Fibroblast of lung (primary cell): ENCODE data around the gene GAB2. TPM values are rescaled to one million over a fixed set of nuclear protein-coding genes. Genes with fewer than 3 reads are reported as not detected.

Experiments
- DNase-seq, 2 donors: peaks; one replicate each; pipeline versions ENCODE4 v3.0.0 to v3.0.0-alpha.2; 2010; ENCODE audit warnings: low read depth in 2 of 2
- H2AFZ ChIP-seq: 2 replicates; pipeline ENCODE4 v1.5.1; 2012; ENCODE audit warnings: low read length, control low read depth, inconsistent platforms
- H3K27ac ChIP-seq: 2 replicates; pipeline ENCODE4 v1.5.1; 2011; ENCODE audit warnings: low read length, control low read depth; ENCODE audit not compliant: insufficient read depth
- H3K27me3 ChIP-seq: 2 replicates; pipeline ENCODE4 v1.5.1; 2011; ENCODE audit warnings: mild to moderate bottlenecking, low read length; ENCODE audit not compliant: control insufficient read depth, insufficient read depth
- H3K36me3 ChIP-seq: 2 replicates; pipeline ENCODE4 v1.5.1; 2011; ENCODE audit warnings: low read length; ENCODE audit not compliant: control insufficient read depth, insufficient read depth
- H3K4me1 ChIP-seq: 2 replicates; pipeline ENCODE4 v1.5.1; 2011; ENCODE audit warnings: low read length; ENCODE audit not compliant: control insufficient read depth, insufficient read depth; ENCODE audit errors: extremely low read depth
- H3K4me2 ChIP-seq: 2 replicates; pipeline ENCODE4 v1.5.1; 2011; ENCODE audit warnings: low read length, control low read depth; ENCODE audit not compliant: insufficient read depth; ENCODE audit errors: extremely low read depth
- H3K4me3 ChIP-seq, 4 experiments: fragments of 200-600 bp in 1 of 4; sonication (generic) in 1 of 4; replicated peaks in 1 of 4; 2 replicates each; pipeline ENCODE4 v1.5.1; 2011 to 2016; ENCODE audit warnings: low read length in 4 of 4, low read depth in 3 of 4, mild to moderate bottlenecking in 3 of 4, control low read depth in 2 of 4, inconsistent platforms in 1 of 4, mixed read lengths in 1 of 4; ENCODE audit not compliant: insufficient read depth in 1 of 4; ENCODE audit errors: control extremely low read depth in 1 of 4
- H3K79me2 ChIP-seq: 2 replicates; pipeline ENCODE4 v1.5.1; 2012; ENCODE audit warnings: mild to moderate bottlenecking, low read length, inconsistent platforms; ENCODE audit not compliant: control insufficient read depth, insufficient read depth
- H3K9ac ChIP-seq: 2 replicates; pipeline ENCODE4 v1.5.1; 2011; ENCODE audit warnings: mild to moderate bottlenecking, low read length, control low read depth; ENCODE audit not compliant: insufficient read depth
- H3K9me3 ChIP-seq: 2 replicates; pipeline ENCODE4 v1.5.1; 2012; ENCODE audit warnings: low read depth, low read length; ENCODE audit not compliant: control insufficient read depth, insufficient read depth
- H4K20me1 ChIP-seq: 2 replicates; pipeline ENCODE4 v1.5.1; 2011; ENCODE audit warnings: low read length; ENCODE audit not compliant: control insufficient read depth, insufficient read depth; ENCODE audit errors: extremely low read depth
- CTCF ChIP-seq, 2 donors: IDR thresholded peaks in 1 of 2; conservative IDR thresholded peaks in 1 of 2; 1 replicate in 1 of 2; 2 replicates in 1 of 2; pipeline ENCODE4 v1.5.1; 2011 to 2012; ENCODE audit warnings: low read length in 2 of 2, control low read depth in 1 of 2, inconsistent platforms in 1 of 2, low read depth in 1 of 2, mild to moderate bottlenecking in 1 of 2
- EZH2 ChIP-seq: IDR thresholded peaks from 2 replicates; pipeline ENCODE4 v1.5.1; 2012; ENCODE audit warnings: low read length, control low read depth, mild to moderate bottlenecking; ENCODE audit errors: missing control alignments
- polyA plus RNA-seq, 2 donors: library from polyadenylated mRNA; depleted of rRNA in 1 of 2; stranded (reverse) in 1 of 2; unstranded in 1 of 2; fragments of >200 nt; gene quantifications; 2 replicates each; pipeline ENCODE4 v1.2.1, GENCODE V29; 2011 to 2012; ENCODE audit warnings: missing spikeins in 1 of 2
- total RNA-seq: library from RNA; depleted of rRNA; stranded (reverse); fragments of >200 nt; gene quantifications from 2 replicates; pipeline ENCODE4 v1.2.1, GENCODE V29; 2014

The GAB2 gene
- total and polyA plus RNA-seq, 2 donors (not counting 1 experiment from before 2014, with no cell fraction given) = 7.1 to 14.0 TPM

DNA sequence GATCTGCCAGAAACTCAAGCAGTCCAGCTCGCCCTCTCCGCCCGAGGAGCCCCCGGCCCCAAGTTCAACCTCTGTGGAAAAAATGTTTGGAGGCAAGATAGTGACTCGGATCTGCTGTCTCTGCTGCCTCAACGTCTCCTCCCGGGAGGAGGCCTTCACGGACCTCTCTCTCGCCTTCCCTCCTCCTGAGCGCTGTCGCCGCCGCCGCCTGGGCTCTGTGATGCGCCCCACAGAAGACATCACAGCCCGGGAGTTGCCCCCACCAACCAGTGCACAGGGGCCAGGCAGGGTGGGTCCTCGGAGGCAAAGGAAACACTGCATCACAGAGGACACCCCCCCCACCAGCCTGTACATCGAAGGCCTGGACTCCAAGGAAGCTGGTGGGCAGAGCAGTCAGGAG lies 208.1 kb downstream of the GAB2 start:
- Histone ChIP-seq H2AFZ (no peak overlapping the region), H3K27me3 (no peaks in the 10 kb centered on the region), H4K20me1 (no peaks in the 10 kb centered on the region), H3K9me3 (no peaks in the 10 kb centered on the region), H3K4me1 (no peaks in the 10 kb centered on the region), H3K4me3 (no peak overlapping the region), H3K79me2 (no peaks in the 10 kb centered on the region), H3K27ac (no peak overlapping the region), H3K36me3 (peaks cover 14% of the 10 kb centered on the region), H3K9ac (no peak overlapping the region), H3K4me2 (no peak overlapping the region)
- no peak for TF ChIP-seq CTCF (conservative IDR thresholded peaks at IDR 0.05 in 1 of 2, IDR thresholded peaks at IDR 0.05 in 1 of 2; ENCODE audit: low read depth in 1 of 2, low read length in 2 of 2)
- TF ChIP-seq EZH2 = no peak
- DNase-seq = no peak

DNA sequence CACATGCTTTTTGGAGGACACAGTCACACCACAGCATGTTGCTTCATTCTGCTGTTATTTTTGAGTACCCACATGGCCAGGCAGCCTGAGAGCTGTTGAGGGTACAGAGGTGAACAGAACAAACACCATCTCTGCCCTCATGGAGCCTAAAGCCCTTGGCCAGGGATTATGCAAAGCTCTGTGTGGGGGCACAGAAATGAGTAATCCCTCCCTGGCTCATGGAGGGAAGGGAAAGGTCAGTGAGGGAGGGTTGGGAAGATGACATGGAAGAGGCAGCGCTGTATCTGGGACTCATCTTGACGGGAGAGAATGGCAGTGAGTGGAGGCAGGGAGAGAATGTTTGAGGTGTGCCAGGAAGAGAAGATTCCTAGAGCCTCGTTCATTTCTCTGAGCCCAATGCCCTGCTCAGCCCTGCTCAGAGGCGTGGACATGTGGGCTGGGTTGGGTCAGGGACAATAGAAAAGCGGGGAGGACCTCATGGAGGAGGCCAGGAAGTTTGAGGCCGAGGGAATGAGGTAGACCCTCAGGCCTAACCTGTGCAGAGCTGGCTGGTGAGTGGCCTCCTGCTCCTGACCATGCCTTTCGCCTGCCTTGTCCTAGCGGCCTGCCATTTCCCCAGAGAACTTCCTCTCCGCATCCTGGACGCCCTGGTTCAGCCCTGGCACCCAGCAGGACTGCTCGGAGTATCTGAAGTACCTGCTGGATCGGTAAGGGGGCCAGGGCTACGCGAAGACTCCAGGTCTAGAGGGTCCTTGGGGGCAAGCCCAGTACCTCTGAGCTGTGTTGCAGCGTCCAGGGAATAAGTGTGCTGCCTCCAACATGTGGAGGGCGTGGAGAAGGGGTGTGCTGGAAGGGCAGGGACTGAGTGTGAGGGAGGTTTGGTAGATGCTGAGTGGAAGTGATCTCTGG lies 209.1 kb downstream of the GAB2 start:
- Histone ChIP-seq H3K9me3 (no peaks in the 10 kb centered on the region), H3K36me3 (peaks cover 14% of the 10 kb centered on the region), H3K27ac (no peak overlapping the region), H3K9ac (no peak overlapping the region), H3K4me1 (no peaks in the 10 kb centered on the region), H3K4me3 (no peak overlapping the region), H2AFZ (no peak overlapping the region), H3K79me2 (no peaks in the 10 kb centered on the region), H4K20me1 (no peaks in the 10 kb centered on the region), H3K4me2 (no peak overlapping the region), H3K27me3 (no peaks in the 10 kb centered on the region)
- no peak for DNase-seq
- no peak for TF ChIP-seq CTCF (conservative IDR thresholded peaks at IDR 0.05 in 1 of 2, IDR thresholded peaks at IDR 0.05 in 1 of 2; ENCODE audit: low read depth in 1 of 2, low read length in 2 of 2)
- no peak for TF ChIP-seq EZH2

DNA sequence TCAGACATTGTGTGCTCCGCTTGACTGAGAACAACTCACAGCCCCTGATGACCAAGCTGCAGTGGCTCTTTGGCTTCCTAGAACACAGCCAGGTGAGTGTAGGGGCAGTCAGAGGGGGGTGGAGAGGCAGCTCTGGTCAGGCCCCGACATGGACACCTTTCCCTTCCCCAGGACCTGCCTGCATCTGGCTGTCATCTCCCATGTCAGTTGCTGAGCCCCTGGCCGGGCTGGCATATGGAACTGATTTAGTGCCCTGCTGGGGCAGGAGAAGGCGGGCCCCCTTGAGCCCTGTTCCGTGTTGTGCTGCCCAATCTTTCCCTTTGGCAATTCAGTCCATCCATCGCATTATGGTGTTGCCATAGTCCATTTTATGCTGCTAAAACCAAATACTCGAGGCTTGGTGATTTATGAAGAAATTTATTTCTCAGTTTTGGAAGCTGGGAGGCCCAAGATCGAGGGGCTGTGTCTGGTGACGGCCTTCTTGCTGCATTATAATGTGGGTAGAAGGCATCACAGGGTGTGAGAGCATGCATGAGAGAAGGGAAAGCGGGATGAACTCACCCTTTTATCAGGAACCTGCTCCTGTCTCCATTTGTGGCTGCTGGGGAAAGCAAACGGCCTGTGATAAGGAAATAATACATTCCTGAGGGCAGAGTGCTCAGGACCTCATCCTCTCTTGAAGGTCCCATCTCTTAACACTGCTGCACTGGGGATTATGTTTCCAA lies 209.9 kb downstream of the GAB2 start:
- Histone ChIP-seq H3K9ac (no peak overlapping the region), H3K36me3 (peaks cover 15% of the 10 kb centered on the region), H3K4me2 (no peak overlapping the region), H2AFZ (no peak overlapping the region), H3K79me2 (no peaks in the 10 kb centered on the region), H3K4me1 (no peaks in the 10 kb centered on the region), H3K4me3 (no peak overlapping the region), H3K27ac (no peak overlapping the region), H4K20me1 (no peaks in the 10 kb centered on the region), H3K9me3 (no peaks in the 10 kb centered on the region), H3K27me3 (no peaks in the 10 kb centered on the region)
- no peak for DNase-seq
- no peak for TF ChIP-seq CTCF (conservative IDR thresholded peaks at IDR 0.05 in 1 of 2, IDR thresholded peaks at IDR 0.05 in 1 of 2; ENCODE audit: low read depth in 1 of 2, low read length in 2 of 2)
- TF ChIP-seq EZH2 = no peak
